Measurements from ENCODE around the gene BMP6. TPM values are rescaled to one million over a fixed set of nuclear protein-coding genes. Genes with fewer than 3 reads are reported as not detected.
A peak's percentile ranks its signal among the peaks of the same experiment; 100 is the strongest.

BMP6 gene
- total RNA-seq, 1 donor from 2014 or later, result 0.44 TPM

DNA sequence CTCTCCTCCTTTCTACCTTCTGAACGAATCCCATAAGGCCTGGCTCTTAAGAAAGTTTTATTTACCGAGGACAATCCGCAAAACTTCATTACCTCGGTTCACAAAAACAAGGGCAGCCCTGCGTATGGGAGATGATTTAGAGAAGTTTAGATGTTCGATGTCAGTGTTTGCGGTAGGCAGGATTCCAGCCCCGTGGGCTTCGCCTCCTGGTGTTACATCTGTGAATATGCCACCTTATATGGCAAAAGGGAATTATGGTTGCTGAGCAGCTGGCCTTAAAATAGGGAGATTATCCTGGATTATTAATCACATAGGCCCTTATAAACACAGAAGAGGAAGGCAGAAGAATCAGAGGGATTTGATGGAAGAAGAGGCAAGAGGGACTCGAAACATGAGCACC is 21.1 kb downstream of the BMP6 start:
- no peaks in the 10 kb centered on the region for H3K9me3 Mint-ChIP-seq
- TF ChIP-seq, protein P1, sequence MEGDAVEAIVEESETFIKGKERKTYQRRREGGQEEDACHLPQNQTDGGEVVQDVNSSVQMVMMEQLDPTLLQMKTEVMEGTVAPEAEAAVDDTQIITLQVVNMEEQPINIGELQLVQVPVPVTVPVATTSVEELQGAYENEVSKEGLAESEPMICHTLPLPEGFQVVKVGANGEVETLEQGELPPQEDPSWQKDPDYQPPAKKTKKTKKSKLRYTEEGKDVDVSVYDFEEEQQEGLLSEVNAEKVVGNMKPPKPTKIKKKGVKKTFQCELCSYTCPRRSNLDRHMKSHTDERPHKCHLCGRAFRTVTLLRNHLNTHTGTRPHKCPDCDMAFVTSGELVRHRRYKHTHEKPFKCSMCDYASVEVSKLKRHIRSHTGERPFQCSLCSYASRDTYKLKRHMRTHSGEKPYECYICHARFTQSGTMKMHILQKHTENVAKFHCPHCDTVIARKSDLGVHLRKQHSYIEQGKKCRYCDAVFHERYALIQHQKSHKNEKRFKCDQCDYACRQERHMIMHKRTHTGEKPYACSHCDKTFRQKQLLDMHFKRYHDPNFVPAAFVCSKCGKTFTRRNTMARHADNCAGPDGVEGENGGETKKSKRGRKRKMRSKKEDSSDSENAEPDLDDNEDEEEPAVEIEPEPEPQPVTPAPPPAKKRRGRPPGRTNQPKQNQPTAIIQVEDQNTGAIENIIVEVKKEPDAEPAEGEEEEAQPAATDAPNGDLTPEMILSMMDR (conservative IDR thresholded peaks at IDR 0.05), result no peak
- H3K36me3 Mint-ChIP-seq (ENCODE audit: low read depth), result no peaks in the 10 kb centered on the region

DNA sequence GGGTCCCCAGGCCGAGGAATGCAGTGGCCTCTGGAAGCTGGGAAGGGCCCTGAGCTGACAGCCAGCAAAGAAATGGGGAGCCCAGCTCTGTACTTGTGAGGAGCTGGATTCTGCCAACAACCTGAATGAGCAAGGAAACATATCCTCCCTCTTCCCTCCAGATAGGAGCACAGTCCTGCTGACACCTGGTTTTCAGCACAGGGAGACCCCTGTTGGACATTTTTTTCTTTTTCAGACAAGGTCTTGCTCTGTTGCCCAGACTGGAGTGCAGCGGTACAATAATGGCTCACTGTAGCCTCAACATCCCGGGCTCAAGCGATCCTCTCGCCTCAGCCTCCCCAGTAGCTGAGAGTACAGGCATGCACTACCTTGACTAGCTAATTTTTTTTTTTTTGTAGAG is 21.5 kb downstream of the BMP6 start:
- H3K4me3 Mint-ChIP-seq, result no peak overlapping the region
- no peaks in the 10 kb centered on the region for H3K4me1 Mint-ChIP-seq
- no peaks in the 10 kb centered on the region for H3K36me3 Mint-ChIP-seq (ENCODE audit: low read depth)
- TF ChIP-seq, protein P1 (conservative IDR thresholded peaks at IDR 0.05), result no peak
- no peak overlapping the region for H3K27ac Mint-ChIP-seq (ENCODE audit: unreplicated experiment)
- no peak for DNase-seq (ENCODE audit: low read depth, low spot score)
- H3K9me3 Mint-ChIP-seq, result no peaks in the 10 kb centered on the region
- peaks cover 31% of the 10 kb centered on the region for H3K27me3 Mint-ChIP-seq (ENCODE audit: low read depth)

More for the DNA sequence above, 21.1 kb downstream of the BMP6 start:
- no peak for DNase-seq (ENCODE audit: low read depth, low spot score)
- Mint-ChIP-seq H3K4me1 (no peaks in the 10 kb centered on the region), H3K4me3 (no peak overlapping the region), H3K27ac (ENCODE audit: unreplicated experiment) (peak overlapping the region; percentile 53), H3K27me3 (ENCODE audit: low read depth) (peaks cover 30% of the 10 kb centered on the region)

- H3K27ac Mint-ChIP-seq (ENCODE audit: unreplicated experiment), result no peak overlapping the region
Measured at GRCh38 chr6:7747901-7748504, 22.1 kb downstream of the BMP6 start.

GRCh38 chr6:7749478-7749877 is 23.6 kb downstream of the BMP6 start:
- Mint-ChIP-seq H3K27me3 (ENCODE audit: low read depth) (peaks cover 32% of the 10 kb centered on the region), H3K27ac (ENCODE audit: unreplicated experiment) (no peak overlapping the region), H3K4me3 (no peak overlapping the region), H3K9me3 (peaks cover 2% of the 10 kb centered on the region), H3K4me1 (no peaks in the 10 kb centered on the region), H3K36me3 (ENCODE audit: low read depth) (no peaks in the 10 kb centered on the region)
- DNase-seq (ENCODE audit: low read depth, low spot score), result no peak
- TF ChIP-seq, protein P1 (conservative IDR thresholded peaks at IDR 0.05), result no peak

More at GRCh38 chr6:7747901-7748504, 22.1 kb downstream of the BMP6 start:
- H3K36me3 Mint-ChIP-seq (ENCODE audit: low read depth), result no peaks in the 10 kb centered on the region
- DNase-seq (ENCODE audit: low read depth, low spot score), result no peak
- TF ChIP-seq, protein P1 (conservative IDR thresholded peaks at IDR 0.05), result no peak
- H3K27me3 Mint-ChIP-seq (ENCODE audit: low read depth), result peaks cover 30% of the 10 kb centered on the region
- no peak overlapping the region for H3K4me3 Mint-ChIP-seq
- H3K4me1 Mint-ChIP-seq, result no peaks in the 10 kb centered on the region
- H3K9me3 Mint-ChIP-seq, result no peaks in the 10 kb centered on the region

GRCh38 chr6:7750197-7750596 is 24.3 kb downstream of the BMP6 start:
- no peak for DNase-seq (ENCODE audit: low read depth, low spot score)
- H3K36me3 Mint-ChIP-seq (ENCODE audit: low read depth), result no peaks in the 10 kb centered on the region
- H3K4me3 Mint-ChIP-seq, result no peak overlapping the region
- TF ChIP-seq, protein P1 (conservative IDR thresholded peaks at IDR 0.05), result no peak
- H3K27ac Mint-ChIP-seq (ENCODE audit: unreplicated experiment), result no peak overlapping the region
- H3K4me1 Mint-ChIP-seq, result no peaks in the 10 kb centered on the region
- H3K9me3 Mint-ChIP-seq, result peaks cover 2% of the 10 kb centered on the region
- peaks cover 33% of the 10 kb centered on the region for H3K27me3 Mint-ChIP-seq (ENCODE audit: low read depth)
